Hepatic stellate cell (primary cell): ENCODE measurements around the gene COL8A1.
"Not testable (repeated sequence)": the region's sequence is repeated elsewhere in the genome, so short reads cannot be mapped to it uniquely, and the experiment has no call there.

Source experiments
- DNase-seq: peaks from one replicate; pipeline ENCODE4 v3.0.0; 2011; ENCODE audit warnings: low spot score

Gene COL8A1

DNA sequence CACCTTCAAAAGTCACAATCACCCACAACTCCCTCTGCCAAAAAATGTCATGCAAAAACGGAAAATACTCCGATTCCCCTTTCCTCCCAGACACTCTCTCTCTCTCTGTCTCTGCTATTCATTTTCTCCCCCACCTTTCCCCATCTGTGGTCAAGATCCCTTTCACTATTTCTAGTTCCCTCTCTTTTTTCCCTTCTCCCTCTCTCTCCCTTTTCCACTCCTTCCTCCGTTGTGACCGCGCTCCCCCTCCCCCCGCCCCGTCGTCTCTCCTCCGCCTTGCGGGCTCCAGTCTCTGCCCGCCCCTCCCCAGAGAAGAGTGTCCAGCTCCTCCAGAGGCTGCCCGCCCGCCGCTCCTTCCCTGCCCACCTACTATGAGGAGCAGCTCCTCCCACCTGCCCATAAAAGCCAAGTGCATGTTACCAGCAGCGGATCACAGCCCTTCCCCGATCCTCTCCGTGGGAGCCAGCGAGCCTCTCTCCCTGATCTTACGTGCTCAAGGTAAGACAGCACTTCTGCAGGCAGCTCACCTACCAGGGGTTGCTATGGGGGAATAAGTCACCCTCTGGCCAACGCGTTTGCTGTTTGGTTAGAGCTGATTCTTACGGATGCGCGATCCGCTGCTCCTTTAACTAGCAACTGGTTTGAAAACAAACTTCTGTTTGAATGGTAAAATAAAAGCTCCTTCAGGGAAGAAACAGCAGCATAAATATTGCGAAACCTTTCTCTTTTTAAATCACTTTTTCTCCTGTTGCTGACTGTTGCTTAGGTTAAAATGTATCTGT lies at the start of gene COL8A1:
COL8A1 (plus strand) TSS at position 428 of the 782 bp plus-strand sequence. CDS start 152,089 bp downstream, outside the sequence.
- peak; percentile 43 for DNase-seq

DNA sequence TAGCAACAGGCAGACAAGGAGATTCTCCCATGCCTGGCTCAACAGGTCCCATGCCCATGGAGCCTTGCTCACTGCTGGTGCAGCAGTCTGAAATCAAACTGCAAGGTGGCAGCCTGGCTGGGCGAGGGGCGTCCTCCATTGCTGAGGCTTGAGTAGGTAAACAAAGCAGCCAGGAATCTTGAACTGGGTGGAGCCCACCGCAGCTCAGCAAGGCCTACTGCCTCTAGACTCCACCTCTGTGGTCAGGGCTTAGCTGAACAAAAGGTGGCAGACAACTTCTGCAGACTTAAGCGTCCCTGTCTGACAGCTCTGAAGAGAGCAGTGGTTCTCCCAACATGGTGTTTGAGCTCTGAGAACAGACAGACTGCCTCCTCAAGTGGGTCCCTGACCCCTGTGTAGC lies 49.2 kb upstream of the COL8A1 start:
- not testable (repeated sequence) for DNase-seq

DNA sequence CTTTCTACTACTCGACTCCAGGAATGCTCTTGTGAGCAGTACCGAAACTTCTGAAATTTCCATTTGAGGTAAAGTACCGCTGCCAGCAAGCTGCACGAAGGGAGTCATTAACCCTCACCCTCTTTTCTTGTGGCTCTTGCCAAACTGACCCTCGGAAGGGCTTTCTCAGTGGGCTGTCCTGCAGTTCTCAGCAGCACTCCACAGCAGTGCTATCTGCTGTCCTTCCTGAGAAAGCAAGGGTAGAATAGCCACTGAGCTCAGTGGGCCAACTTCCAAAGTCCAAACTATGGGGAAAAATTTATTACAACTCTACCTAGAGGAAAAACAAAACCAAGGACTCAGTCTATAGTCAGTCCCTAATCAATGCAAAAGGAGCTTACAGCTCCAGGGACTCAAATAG lies 38.5 kb upstream of the COL8A1 start:
- no peak for DNase-seq

DNA sequence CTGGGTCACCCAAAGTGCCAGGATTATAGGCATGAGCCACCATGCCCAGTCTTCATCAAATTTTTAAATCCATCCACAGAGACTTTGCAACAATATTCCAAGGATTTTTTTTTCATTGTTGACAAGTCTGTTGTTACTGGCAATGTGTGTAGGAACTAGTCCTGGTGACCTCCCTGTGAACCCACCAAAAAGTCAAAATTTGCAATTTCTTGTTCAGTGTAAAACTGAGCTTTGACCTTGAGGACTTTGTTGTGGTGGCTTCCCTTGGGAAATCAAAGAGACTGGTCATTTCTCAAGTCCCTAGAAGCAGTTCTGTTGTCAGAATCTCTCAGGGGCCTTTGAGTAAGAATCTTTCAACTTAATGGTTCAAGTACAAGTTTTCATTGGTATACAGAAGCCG lies 36.9 kb upstream of the COL8A1 start:
- no peak for DNase-seq

DNA sequence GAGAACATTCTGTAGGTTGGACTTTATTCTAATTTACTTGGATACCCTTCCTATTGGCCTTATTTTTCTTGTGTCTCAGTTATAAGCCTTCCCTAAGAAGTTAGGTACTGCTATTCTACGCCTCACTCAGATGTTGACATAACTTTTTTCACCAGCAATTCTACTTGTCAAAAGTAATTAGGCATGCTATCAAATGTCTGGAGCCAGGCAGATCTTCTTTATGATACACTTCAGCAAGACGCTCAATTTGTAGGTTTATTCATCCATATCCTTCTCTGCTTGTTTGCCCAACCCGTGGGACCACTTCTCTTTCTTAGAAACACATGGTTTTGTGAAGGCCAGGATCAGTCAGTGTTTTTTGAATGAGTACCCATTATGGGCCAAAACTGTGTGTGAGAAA lies 36.2 kb upstream of the COL8A1 start:
- no peak for DNase-seq

- no peak for DNase-seq
Measured at GRCh38 chr3:99607151-99607550, 31.2 kb upstream of the COL8A1 start.

- DNase-seq: no peak
Measured at GRCh38 chr3:99614768-99615167, 23.6 kb upstream of the COL8A1 start.

DNA sequence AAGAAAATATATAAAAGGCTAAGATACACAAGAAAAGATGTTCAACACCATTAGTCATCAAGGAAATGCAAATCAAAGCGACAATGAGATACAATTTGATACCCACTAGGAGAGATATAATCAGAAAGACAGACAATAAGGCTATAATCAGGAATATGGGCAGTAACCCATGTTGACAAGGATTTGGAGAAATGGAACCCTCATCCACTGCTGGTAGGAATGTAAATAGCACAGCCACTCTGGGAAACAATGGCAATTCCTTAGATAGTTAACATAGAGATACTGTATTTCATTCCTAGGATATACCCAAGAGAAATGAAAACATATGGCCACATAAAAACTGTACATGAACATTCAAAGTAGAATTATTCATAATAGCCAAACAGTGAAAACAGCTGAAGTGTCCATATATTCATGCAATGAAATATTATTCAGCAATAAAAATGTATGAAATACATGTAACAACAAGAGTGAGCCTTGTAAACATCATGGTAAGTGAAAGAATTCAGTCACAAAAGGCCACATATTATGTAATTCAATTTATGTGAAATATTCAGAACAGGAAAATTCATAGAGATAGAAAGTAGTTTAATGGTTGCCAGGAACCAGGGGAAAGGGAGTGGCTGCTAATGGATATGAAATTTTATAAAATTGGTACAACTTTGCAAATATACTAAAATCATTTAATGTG lies 18.2 kb upstream of the COL8A1 start:
- DNase-seq: no peak

GRCh38 chr3:99620976-99621375 lies 17.4 kb upstream of the COL8A1 start:
- no peak for DNase-seq

- DNase-seq: no peak
Measured at GRCh38 chr3:99624496-99625236, 13.7 kb upstream of the COL8A1 start.

- no peak for DNase-seq
Measured at GRCh38 chr3:99625237-99625622, 13.2 kb upstream of the COL8A1 start.

DNA sequence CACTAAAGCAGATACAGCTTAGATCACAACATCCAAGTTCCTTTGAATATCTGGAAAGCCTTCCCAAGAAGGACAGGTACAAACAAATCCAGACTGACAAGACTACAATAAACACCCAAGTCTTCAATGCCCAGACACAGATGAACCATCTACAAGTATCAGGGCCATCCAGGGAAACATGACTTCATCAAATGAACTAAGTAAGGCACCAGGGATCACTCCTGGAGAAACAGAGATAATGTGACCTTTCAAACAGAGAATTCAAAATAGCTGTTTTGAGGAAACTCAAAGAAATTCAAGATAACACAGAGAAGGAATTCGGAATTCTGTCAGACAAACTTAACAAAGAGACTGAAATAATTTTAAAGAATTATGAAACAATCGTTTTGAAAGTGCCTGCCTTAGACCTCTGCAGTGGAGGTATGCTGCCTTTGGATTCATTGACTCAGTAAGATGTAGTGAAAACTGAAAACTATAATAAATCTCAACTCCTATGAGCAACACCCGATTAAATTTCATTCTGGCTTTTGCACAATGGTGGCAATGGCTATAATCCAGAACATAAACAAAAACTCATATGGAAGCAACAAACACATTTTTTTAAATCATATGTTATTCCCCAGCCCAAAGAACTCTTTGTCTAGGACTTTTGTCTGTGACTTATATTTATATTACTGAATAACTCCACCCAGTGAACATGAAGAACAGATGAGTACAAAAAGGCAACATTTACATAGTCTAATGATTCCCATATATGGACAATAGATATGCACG lies 12.6 kb upstream of the COL8A1 start:
- no peak for DNase-seq

GRCh38 chr3:99626417-99626788 lies 12.0 kb upstream of the COL8A1 start:
- DNase-seq: no peak

DNA sequence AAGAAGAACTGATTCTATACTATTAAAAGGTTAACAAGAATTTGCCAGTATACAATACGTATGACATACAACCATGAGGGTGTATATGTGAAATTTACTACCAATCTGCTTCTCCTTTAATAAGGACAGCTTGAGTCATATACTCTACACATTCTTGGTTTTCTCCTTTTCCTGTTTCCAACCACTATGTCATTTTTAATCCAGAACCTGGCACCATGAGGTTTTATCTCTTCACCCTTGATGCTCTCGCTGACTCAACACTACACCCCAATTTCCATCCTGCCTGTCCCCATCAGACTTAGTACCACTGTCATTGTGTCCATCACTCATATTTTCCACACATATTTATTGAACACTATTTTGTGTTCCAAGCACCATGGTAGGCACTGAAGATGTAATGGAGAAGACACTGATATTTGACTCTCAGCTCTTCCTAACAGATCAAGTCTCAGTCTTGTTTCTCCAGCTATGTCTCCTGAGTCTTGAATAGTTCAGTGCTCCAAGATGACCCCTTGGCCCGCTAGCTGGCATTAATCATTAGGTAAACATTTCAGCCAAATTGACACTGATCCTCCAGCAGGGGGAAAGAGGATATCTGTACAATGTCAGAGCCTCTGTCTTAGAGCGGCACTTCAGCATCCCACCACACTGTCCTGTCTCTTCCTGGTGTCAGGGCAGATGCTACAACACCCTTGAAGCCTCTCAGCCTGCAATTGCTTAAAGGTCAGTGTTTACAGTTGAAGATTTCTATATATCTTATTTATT lies 11.2 kb upstream of the COL8A1 start:
- no peak for DNase-seq

DNA sequence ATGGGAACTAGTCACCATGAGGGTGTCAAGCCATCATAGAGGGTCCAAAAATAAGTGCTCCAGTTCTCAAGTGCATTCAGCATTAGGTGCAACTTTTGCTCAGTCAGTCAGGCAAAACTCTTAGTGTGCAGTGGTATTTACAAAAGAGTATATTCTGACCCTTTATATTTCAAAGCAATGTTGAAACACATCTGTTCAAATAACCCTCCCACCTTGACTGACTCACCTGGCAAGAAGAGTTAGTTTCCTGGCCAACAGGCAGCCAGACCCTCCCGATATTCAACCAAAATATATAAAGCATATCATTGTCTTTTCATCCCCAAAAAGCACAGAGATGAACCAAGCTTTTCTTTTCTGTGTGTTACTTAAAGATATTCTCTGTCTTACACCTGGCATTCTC lies 7.6 kb upstream of the COL8A1 start:
- DNase-seq: no peak

DNA sequence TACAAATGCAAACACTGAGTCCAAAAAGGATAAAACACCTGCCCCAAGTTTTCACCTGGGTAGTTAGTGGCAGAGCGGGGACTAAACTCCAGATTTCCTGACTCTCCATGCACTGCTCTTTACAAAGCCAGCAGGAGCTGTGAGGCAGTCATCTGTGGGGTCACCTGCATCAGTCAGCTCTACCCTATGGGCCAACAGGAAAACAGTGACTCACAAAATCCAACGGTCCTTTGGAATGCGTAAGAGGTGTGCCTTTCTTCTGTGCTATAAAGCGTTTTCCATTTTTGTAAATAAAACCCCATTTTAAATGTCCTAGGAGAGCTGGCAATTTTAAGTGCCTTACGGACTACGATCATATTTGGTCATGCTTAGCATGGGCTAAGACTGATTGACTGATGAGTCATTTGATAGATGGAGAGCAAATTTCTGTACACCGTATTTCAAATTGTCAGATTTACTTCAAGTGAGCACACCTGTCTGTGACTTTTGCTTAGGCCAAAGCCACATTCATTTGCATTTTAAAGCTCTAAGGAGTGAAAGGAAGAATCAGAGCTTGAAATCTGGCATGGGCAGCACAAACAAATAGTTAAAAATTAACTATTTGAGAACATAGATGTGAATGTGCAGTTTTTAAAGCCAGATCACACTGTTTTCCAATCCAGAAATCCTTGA lies 4.4 kb upstream of the COL8A1 start:
- no peak for DNase-seq

- DNase-seq: no peak
Measured at GRCh38 chr3:99634881-99635280, 3.5 kb upstream of the COL8A1 start.

GRCh38 chr3:99635348-99635747 lies 3.0 kb upstream of the COL8A1 start:
- no peak for DNase-seq

- DNase-seq: no peak
Measured at GRCh38 chr3:99637016-99637367, 1.4 kb upstream of the COL8A1 start.

DNA sequence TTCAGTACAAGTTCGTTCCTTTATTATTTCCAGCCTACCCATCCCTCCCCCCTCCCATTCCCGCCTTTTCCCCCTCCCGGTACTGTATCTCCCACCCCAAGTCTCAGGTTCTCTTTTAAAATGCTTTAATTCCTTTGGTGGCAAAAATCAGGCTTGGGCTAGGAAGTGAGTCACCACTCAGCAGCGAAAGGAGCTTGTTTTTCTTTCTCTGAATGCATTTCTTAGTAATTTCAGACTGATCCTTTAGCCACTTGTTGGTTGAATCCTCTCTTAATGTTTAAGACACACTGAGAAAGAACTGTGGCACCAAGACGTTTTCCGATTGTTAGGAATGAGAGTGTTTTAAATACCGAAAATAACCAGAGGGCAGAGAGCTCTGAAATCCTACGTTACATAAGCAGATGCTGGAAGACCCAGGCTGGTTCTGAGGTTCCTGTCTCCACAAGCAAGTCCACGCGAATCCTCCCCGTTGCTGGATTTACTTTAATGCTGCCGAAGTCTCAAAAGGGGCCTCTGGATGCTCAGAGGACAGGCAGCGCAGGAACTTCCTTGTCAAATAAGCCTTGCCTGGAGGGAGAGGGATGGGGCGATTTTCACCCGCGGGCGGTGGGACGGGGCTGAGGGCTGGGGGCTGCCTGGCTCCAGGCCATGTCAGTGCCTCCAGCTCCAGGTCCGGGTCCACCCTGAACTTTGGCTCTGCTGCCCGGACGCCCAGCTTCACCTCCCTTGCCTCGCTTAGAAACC lies 854 bp upstream of the COL8A1 start:
- DNase-seq: peak; percentile 32
